ENCODE data around the gene NMT2. TPM values are rescaled to one million over a fixed set of nuclear protein-coding genes. Genes with fewer than 3 reads are reported as not detected.

NMT2 gene
- total RNA-seq, 6 experiments from 2014 or later, result 29.4 to 67.3 (median 62.6) TPM

DNA sequence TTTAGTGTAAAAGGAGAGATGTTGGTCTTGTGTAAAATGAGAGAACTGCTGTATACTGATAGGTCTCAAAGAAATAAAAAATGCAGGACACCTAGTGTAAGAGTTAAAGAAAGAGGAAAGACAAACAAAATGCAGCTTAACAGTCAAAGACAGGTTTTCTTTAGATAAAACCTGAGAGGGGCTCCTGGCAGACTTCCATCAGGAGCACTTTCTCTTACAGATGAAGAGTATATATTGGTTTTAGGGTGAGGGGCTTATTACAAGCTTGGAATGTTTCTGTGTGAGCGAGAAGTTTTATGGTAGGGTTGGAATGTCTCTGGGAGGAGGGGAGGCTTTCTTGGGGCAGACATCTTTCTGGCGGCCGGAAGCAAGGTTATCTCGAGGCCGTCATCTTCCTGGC is 96.1 kb downstream of the NMT2 start:
- no peak for DNase-seq
- no peak overlapping the region for H3K4me3 Mint-ChIP-seq
- H3K9me3 Mint-ChIP-seq, result peaks cover 7% of the 10 kb centered on the region; the same call in 1 of the 2 replicates
- H3K36me3 Mint-ChIP-seq (ENCODE audit: low read depth), result peaks cover 12% of the 10 kb centered on the region; the same call in 1 of the 2 replicates
- H3K27me3 Mint-ChIP-seq (ENCODE audit: insufficient read depth), result peaks cover 10% of the 10 kb centered on the region
- H3K4me1 Mint-ChIP-seq (ENCODE audit: low read depth), result no peaks in the 10 kb centered on the region
- TF ChIP-seq, protein P1, sequence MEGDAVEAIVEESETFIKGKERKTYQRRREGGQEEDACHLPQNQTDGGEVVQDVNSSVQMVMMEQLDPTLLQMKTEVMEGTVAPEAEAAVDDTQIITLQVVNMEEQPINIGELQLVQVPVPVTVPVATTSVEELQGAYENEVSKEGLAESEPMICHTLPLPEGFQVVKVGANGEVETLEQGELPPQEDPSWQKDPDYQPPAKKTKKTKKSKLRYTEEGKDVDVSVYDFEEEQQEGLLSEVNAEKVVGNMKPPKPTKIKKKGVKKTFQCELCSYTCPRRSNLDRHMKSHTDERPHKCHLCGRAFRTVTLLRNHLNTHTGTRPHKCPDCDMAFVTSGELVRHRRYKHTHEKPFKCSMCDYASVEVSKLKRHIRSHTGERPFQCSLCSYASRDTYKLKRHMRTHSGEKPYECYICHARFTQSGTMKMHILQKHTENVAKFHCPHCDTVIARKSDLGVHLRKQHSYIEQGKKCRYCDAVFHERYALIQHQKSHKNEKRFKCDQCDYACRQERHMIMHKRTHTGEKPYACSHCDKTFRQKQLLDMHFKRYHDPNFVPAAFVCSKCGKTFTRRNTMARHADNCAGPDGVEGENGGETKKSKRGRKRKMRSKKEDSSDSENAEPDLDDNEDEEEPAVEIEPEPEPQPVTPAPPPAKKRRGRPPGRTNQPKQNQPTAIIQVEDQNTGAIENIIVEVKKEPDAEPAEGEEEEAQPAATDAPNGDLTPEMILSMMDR (IDR thresholded peaks at IDR 0.05), result no peak
- H3K27ac Mint-ChIP-seq, result no peak overlapping the region

DNA sequence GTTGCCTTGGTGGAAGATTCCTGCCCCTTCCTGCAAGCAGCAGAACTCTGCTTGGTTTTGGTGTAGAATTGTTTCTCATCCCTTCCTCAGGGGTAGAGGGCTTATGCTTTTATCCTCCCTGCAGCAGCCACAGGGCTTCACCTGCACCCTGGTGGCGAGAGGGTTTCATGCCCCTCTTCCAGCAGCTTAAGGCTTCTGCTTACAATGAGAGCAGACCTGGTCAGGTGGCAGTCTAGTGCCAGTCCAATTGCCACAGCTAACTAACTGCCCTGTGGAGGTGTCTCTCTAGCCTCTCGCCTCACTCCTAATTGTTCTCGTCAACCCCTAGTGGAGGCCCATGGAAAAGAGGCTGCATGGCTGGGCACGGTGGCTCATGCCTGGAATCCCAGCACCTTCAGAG is 99.3 kb downstream of the NMT2 start:
- Mint-ChIP-seq H3K4me1 (ENCODE audit: low read depth) (no peaks in the 10 kb centered on the region), H3K36me3 (ENCODE audit: low read depth) (peaks cover 17% of the 10 kb centered on the region; the same call in 1 of the 2 replicates), H3K9me3 (peaks cover 11% of the 10 kb centered on the region), H3K4me3 (no peak overlapping the region), H3K27me3 (ENCODE audit: insufficient read depth) (peaks cover 19% of the 10 kb centered on the region), H3K27ac (no peak overlapping the region)
- TF ChIP-seq, protein P1 (IDR thresholded peaks at IDR 0.05), result no peak
- no peak for DNase-seq

DNA sequence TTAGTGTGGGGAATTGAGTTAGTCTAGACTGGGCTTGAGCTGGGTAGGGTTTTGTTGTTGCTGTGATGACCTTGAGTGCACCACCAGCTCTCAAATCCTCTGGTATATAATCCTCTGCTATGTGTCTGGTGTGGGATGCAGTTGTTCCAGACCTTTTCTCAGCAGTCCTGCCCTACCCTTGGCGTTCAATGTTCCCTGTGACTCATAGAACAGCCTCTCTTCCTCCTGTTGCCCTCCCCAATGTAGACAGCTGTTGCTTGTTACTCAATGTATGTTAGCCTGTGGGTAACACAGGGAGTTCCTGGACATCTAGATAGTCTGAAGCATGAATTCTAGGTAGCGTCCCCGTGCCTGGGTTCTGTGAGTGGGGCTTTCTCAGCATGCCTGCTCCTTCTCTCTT is 99.7 kb downstream of the NMT2 start:
- TF ChIP-seq, protein P1 (IDR thresholded peaks at IDR 0.05), result no peak
- Mint-ChIP-seq H3K4me1 (ENCODE audit: low read depth) (no peaks in the 10 kb centered on the region), H3K36me3 (ENCODE audit: low read depth) (peaks cover 17% of the 10 kb centered on the region; the same call in 1 of the 2 replicates), H3K4me3 (no peak overlapping the region), H3K27ac (no peak overlapping the region), H3K9me3 (peaks cover 11% of the 10 kb centered on the region), H3K27me3 (ENCODE audit: insufficient read depth) (peaks cover 19% of the 10 kb centered on the region)
- peak; percentile 21 for DNase-seq

DNA sequence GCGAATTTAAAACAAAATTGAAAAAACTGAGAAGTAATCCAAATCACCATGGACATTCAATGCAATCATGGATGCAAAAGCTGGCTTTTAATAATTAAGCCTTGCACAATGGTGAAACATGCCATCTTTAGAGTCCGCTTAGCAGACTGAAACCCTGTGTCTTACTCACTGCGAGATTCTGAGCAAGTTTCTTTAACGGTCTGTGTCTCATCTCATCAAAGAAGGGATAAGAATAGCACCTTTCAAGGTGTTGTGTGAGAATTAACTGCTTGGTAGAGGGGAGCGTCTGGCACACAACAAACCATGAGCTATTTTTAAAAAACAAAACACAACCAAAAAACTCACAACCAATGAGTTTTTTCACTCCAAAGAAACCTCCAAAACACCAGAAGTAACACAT is 101.3 kb downstream of the NMT2 start:
- Mint-ChIP-seq H3K27ac (no peak overlapping the region), H3K36me3 (ENCODE audit: low read depth) (peaks cover 7% of the 10 kb centered on the region; the same call in 1 of the 2 replicates), H3K9me3 (peaks cover 6% of the 10 kb centered on the region), H3K4me1 (ENCODE audit: low read depth) (no peaks in the 10 kb centered on the region), H3K27me3 (ENCODE audit: insufficient read depth) (peaks cover 12% of the 10 kb centered on the region), H3K4me3 (no peak overlapping the region)
- TF ChIP-seq, protein P1 (IDR thresholded peaks at IDR 0.05), result no peak
- no peak for DNase-seq

DNA sequence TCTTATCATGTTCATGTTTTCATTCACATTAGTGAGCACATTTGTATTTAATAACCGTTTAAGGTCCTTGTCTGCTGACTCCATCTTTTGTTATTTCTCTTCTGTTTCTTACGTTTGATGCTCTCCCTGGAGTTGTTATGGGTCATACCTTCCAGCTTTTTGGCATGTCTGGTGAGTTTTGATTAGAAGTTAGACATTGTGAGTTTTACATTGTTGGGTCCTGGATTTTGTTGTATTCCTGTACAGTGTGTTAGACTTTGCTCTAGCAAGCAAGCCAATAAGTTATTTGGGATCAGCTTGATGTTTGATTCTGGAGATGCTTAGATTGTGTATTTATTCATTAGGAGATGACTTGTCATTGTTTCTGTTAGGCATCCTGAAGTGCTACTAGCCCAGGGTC is 107.9 kb downstream of the NMT2 start:
- H3K27ac Mint-ChIP-seq, result no peak overlapping the region

More for the DNA sequence above, 107.9 kb downstream of the NMT2 start:
- DNase-seq, result no peak
- Mint-ChIP-seq H3K27me3 (ENCODE audit: insufficient read depth) (peaks cover 14% of the 10 kb centered on the region), H3K4me1 (ENCODE audit: low read depth) (no peaks in the 10 kb centered on the region), H3K36me3 (ENCODE audit: low read depth) (peaks cover 17% of the 10 kb centered on the region), H3K9me3 (peaks cover 16% of the 10 kb centered on the region), H3K4me3 (no peak overlapping the region)
- TF ChIP-seq, protein P1 (IDR thresholded peaks at IDR 0.05), result no peak
